ENCODE measurements around the gene MAPKAP1.
"Not testable (repeated sequence)": the region's sequence is repeated elsewhere in the genome, so short reads cannot be mapped to it uniquely, and the experiment has no call there.

MAPKAP1 gene

DNA sequence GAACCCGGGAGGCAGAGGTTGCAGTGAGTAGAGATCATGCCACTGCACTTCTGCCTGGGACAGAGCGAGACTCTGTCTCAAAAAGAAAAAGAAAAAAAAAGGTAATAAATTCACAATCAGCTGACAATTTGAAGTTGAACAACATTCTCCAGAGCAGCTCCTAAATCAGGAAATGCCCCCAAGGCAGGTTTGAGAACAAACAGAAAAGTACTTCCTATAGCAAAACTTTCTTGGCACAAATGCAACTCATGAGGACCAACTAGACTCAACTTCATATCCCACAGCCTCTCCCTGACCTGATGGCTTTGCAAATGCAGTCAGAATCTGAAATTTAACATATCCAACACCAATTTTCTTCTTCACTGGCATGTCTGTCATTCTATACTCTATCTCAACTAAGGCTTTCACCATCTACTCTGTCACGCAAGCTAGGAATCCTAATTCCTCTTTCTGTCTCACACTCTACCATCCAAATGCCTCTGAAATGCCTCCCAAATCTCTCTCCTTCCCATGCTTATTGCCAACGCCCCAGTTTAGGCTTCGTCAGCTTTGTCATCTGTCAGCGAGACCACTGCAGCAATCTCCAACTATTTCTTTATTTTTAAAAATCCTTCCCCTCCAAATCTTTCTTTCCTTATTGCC is 113.3 kb downstream of the MAPKAP1 start:
- DNase-seq = no peak

DNA sequence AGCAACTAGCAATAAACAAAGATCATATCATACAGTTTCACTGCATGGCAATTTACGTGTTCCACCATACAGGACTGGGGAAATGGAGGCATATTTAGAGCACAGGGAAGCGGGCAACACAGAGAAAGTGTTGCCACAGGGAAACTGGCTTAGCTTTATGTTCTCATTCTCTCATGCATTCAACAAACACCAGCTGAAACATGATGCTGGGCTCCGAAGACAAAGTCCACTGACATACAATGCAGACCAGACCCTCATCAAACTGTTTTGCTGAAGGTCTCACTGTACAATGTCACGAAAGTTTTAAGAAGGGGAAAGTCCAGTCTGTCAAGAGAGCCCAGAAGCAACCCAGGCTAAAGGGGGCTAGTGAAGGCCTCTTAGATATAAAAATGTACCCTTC is 115.1 kb downstream of the MAPKAP1 start:
- DNase-seq = no peak

DNA sequence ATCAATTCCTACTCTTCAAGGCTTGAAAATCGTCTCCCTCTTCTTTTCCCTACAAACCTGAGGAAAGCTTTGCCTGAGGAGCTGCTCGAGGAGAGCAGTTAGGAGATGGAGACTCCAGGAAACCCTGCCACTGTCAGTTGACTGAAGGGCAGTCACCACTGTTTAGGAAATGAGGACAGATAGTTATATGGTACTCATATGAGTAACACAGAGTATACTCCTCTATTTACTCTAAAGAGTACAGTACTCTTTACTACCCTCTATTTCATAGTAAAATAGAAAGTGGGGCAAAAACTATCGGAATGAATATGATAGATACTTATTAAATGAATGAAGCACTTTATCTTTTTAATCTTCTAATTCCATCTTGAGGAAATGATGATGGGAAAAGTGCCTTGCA is 115.8 kb downstream of the MAPKAP1 start:
- DNase-seq = no peak

DNA sequence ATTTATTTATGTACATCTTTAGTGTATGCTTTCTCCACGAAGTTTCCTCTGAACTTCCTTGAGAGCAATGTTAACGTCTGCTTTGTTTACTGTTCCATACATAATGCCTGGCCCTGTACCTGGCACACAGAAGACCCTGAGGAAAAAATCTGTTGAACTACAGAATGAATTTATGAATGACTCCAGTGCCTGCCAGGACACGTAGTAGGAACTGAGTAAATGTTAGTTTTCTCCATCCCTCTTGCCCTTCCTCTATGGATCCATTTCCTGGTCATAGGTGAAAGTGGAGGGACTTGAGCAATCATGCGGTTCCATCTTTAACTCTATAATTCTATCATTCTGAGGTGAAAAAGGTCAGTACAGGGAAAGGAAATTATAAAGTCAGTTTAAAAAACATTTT is 117.7 kb downstream of the MAPKAP1 start:
- DNase-seq = no peak

DNA sequence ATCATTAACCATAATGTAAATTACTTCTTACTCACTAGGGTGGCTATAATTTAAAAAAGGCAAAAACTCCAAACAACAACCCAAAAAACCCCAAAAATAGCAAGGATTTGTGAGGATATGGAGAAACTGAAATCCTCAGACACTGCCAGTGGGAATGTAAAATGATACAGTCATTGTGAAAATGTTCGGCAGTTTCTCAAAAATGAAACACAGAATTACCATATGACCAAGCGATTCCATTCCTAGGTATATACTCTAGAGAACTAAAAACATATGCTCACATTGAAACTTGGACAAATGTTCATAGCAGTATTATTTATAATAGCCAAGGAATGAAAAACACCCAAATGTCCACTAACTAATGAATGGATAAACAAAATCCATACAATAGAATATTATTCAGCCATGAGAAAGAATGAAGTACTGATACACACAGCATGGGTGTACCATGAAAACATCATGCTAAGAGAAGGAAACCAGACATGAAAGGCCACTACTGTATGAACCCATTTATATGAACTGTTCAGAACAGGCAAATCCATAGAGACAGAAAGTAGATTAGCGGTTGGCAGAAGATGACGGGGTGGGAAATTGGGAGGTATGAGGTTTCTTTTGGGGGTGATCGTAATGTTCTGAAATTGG is 119.1 kb downstream of the MAPKAP1 start:
- DNase-seq = no peak

DNA sequence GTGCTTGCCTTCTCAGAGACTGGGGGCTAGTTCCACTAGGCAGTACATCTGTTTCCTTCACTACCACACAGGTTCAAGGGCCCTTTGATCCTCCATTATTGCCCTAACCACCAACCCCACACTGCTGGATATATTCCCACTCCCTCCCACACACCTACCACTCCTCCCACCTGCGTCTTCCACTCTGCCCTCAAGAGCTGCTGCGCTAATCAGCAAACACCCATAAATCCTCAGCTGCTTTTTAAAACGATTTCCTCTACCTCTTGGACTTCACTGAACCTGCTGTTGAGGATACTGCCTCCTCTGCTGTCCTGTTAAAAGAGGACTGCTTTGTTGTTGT is 120.9 kb downstream of the MAPKAP1 start:
- DNase-seq = no peak

DNA sequence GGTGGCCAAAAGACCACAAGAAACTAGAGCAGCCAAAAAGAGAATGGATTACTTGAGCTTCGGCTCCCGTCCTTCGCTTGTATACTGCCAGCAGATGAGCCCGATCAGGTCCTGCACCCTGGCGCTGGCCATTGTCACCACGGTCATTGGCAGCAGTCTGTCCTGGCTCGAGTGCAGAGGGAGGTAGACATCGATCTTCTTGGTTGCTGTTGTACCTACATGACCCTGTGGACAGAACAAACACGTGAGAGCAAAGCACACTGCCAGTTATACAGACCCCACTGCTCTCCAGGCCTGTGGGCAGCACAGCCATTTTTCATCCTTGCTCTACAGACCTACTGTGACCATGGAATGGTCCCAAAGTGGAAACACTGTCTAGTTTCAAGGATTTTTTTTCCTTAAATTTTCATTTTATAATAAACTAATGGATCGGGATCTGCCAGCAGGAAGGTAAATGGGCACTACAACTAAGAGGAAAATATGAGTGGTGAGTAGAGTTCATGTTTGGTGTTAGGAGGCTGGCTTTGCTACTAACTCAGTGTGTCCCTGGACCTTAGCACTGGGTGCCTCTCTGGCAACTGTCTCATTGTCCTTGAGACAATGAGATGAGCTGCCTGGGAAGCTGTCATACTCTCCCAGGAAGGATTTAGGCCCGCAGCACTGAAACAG is 121.4 kb downstream of the MAPKAP1 start:
- DNase-seq = no peak

DNA sequence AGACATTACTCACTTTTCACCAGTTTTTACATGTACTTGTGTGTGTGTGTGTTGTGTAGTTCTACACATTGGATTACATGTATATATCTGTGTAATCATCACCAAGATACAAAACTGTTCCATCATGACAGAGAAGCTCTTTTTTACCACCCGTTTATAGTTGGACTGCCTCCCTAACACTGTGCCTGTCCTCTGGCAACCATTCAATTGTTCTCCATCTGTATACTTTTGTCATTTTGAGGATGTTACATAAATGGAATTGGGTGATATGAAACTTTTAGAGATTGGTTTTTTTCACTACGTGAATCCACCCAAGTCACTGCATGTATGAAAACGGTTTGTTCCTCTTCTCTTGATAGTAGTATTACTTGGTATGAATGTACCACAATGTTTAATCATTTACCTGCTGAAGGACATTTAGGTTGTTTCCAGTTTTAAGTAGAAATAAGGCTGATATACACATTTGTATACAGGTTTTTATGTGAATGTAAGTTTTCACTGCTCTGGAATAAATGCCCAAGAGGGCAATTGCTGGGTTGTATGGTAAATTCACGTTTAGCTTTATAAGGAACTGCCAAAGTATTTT is 126.2 kb downstream of the MAPKAP1 start:
- DNase-seq = no peak

DNA sequence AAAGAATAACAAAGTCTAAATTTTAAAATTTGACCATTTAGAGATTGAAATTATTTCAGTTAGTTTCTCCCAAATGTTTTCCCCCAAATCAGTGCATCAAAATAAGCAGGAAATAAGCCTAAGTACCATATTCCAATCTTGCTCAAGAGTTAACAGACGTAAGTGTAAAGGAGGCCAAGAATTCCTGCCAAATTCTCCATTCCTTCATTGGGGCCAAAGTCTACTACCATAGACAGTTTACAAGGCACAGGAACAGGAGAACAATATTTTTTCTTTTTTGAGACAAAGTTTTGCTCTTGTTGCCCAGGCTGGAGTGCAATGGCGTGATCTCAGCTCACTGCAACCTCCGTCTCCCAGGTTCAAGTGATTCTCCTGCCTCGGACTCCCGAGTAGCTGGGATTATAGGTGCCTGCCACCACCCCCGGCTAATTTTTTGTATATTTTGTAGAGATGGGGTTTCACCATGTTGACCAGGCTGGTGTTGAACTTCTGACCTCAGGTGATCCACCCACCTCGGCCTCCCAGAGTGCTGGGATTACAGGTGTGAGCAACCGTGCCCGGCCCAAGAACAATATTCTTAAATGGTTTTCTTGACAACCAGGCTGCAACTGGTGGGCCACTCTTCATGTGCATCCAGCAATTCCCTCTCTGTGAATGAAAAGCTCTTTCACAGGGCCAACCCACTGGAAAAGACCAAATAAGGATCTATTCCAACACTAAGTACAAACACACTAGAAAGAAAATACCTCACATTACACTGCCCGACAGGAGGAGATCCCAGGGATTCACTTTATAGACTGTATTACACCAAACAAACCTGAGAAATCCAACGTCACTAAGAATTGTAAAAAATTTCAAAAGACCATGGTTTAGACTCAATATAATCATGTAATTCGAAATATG is 127.7 kb downstream of the MAPKAP1 start:
- no peak for DNase-seq

DNA sequence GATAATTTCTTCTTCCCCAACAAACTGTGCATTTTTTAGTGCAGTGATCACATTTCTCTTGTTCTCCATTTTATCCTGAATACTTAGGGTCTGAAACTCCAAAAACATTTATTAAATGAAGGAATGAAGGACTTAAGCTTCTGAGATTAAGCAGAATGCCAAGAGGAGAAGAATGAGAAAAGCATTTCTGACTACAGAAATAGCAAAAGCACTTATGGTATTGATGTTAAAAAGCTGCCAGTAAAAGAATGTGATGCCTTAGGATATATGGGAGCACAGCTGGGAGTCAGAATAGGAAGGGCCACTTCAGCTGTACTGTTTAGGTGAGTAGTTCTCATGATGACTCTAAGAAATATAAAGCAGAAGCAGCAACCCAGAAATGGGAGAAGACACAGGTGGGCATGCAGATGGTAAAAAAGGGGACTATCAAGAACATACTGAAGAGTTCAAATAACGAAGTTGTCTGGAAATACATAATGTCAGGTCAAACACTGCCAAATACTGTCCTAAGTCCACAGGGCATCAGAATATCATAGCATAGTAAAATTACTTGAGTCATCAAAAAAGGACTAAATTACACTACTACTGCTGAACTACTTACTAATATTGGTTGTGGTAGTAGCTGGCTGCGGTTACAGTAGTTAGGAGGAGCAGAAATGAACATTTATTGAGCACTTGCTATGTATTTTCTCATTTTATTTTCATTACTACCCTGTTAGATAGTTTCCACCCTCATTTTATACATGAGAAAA is 132.7 kb downstream of the MAPKAP1 start:
- DNase-seq = no peak

DNA sequence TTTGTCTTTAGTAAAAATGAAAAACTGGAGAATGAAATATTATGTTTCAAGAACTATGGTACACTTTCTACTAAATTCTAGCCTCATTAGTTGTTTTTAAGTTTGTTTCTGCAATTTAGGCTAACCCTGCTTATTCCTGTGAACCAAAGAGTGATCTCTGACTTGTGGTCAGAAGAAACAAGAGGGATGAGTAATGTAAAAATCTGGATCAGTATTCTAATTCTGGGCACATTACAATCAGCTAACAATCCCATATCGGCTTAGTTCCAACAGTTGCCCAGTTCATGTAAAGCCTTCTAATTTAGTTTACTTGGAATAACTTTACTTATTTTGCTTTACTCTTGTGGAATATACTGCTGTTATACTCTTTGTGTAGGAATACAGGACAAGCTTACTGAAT is 134.5 kb downstream of the MAPKAP1 start:
- DNase-seq = not testable (repeated sequence)

DNA sequence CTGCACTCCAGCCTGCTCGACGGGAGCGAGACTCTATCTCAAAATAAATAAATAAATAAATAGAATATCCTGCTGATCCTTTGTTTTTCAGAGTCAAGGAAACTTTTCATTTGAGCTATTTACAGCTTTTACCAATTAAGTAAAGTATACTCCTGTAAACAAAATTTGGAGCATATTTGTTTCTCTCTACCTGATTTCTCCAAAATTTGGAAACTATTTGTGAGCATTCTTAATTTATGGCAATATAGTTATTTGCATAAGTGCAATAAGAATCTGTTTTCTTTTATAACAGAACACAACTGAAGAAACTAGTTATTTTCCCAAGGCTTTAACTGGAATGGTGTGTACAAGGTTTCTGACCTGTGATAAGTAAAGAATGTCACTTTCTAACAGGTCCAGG is 135.2 kb downstream of the MAPKAP1 start:
- DNase-seq = not testable (repeated sequence)

DNA sequence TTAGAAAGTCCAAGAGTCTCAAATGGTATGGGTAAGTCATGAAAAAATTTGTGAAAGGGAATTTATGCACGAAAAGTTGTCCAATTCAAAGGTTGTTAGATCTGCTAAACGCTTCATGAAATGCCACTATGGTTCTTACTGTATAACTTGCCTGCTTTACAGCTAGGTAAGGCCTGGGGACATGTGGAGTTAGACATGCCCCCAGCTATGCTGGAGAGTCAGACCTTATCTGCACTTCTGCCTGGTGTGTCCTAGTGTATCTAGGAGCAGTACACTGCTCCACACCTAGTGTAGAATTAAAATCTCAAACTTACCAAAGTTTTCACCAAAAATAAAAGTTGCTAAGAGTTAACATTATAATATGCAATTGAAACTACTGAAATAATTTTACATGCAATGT is 136.8 kb downstream of the MAPKAP1 start:
- DNase-seq = no peak

DNA sequence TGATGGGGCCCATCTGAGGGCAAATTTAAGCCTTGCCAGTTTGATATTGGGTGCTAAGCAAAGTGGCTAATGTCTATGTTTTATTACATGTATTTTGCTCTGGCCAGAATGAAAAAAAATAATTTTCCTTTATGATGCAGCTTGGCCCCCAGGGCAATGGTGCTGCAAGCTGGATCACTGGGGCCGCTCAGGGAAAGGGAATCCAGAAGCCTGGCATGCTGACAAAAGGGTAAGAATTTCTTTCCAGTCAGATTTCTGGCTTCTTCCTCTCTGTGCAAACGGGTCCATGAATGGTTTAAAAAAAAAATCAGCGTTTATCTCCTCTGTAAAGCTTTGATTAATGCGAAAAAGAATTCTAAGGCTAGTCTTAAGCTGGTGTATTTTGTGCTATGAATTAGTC is 138.4 kb downstream of the MAPKAP1 start:
- DNase-seq = no peak

DNA sequence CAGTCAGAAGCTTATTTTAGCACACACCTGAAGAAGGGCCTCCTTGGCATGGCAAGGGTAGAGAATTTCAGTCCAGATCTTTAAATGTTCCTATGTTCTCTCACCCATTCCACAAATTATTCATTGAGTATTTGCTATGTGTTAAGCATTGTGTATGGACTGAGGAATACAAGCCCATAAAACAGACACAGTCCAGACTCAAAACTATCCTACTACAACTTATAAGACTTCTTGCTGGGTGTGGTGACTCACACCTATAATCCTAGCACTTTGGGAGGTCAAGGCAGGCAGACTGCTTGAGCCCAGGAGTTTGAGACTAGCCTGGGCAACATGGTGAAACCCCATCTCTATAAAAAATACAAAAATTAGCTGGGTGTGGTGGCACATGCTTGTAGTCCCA is 141.0 kb downstream of the MAPKAP1 start:
- DNase-seq = not testable (repeated sequence)

DNA sequence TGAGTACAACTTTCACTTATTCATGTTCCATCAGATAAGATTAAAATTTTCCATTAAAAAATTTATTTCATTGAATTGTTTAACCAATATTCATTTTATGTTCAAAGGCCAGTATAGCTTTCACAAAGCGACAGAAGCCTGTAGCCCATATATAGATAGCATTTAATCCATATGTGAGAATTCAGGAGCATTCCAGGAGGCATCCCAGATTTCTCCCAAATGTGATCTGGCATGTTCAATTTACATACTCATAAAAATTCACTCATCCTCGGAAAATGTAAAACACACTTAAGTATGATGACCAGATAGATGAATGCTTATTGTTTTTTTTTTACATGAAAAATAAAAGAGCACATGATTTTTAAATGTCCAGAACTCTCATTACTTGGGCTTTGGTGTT is 141.9 kb downstream of the MAPKAP1 start:
- DNase-seq = no peak

DNA sequence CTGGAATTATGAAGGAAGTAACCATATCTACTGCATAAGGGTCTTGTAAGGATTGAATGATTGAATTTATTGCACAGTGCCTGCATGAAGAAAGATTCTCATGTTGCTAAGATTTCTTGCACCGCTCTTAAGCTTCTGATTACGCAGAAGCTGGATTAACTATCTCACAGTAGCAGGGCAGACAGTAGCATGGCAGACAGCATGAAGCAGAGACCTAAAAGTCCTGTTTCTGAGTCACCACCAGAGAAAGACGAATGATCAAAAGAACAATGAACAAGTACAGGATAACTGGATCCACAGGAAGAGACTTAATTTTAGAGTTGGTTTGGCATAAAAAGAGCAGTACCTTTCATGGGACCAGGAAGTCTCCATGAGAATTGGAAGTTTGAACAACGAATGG is 142.4 kb downstream of the MAPKAP1 start:
- DNase-seq = no peak

DNA sequence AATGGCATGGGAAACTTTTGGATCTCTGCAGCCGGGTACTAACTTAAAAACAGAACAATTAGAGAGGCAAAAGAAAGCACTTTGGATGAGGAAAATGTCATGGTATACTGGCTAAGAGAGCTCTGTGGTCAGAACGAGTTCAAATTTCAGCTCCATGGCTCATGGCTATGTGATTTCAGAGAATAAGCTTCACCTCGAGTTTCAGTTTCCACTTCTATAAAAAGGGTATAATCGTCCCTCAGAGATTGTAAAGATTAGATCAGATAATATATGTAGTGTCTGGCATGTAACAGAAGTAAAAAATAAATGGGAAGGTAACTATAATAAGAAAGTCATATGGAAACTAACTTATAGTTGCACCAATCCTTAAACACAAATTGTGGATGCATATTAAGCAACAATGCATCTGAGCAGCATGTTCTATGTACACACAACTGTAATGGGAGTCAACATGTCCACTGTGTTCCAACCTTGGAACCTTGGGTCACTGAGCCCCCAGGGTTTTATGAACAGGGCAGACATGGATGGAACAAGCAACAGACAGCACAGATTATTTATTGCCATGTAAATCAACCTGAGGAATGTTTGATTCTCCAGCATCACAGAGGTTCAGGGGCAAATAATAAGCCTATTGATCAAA is 145.4 kb downstream of the MAPKAP1 start:
- DNase-seq = no peak

DNA sequence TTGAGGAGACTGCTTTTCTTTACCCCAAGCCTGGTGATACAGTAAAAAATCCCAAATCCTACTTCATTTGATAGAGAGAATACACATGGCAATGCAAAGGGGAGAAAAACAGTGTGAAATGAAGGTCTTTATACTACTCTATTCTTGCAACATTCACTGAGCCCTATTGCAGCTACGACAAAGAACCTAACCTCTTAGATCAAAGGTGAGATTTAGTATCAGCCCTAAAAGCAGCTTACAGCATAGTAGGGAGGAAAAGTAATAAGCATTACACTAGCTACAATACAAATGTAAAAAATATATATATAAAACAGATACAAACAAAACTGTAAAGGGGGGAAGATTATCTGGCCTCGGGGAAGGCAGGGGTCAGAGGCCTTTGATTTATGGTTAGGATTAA is 147.1 kb downstream of the MAPKAP1 start:
- DNase-seq = no peak

DNA sequence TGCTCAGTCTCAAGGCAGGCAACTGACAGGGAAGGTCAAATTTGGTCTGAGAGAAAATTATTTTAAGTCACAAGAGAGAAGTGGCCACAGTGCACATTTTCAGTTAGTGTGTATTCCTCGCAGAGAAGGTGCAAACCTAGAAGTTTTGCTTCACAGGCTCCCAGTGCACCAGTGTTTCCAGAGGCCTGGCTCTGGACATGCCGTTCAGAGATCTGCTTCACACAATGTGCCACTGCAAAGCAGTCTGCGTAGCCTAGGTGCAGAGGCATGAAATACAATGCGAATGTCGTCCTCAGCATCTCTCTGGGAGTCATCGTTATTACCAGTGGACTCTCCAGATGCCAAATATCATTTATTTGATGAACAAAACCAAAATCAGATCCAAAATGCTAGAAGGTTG is 147.8 kb downstream of the MAPKAP1 start:
- DNase-seq = no peak

DNA sequence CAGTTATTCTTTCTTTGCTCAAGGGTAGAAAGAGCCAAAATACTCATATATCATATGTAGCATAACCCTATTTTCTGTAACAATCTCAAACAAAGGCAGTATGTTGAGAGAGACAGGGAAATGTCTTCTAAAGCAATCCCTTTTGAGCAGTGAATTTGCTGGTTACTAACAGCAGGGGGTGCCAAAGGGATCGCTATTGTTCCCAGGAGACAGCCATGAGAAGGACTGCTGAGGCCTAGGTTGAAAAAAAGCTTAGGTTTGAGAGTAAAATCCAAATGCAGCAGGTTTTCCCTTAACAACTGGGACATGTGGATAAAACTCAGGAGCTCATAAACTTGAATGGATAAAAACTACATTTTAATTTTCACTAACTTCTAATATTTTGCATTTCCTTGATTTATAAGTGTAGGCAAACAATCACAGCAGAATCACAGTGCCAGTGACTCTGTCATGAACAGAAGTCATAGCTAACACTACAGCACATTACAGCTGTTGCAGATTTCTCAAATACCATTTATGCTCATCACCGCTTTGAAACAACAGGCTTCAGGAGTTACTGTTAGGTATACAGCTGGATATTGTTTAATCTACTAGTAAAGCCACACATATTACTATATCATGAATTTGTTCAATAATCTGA is 148.4 kb downstream of the MAPKAP1 start:
- peak; percentile 83 for DNase-seq
